Right renal cortex interstitium (tissue), 3 donors: ENCODE measurements around the gene NYAP2. TPM values are rescaled to one million over a fixed set of nuclear protein-coding genes. Genes with fewer than 3 reads are reported as not detected.

Experiments
- DNase-seq, 3 donors: peaks; one replicate each; pipeline ENCODE4 v3.0.0-alpha.2; 2013; ENCODE audit warnings: low read depth in 3 of 3, low spot score in 2 of 3
- polyA plus RNA-seq, 3 donors: library from polyadenylated mRNA; unstranded; fragments of 120-200 nt; gene quantifications; one replicate each; pipeline ENCODE4 v1.2.1, GENCODE V29; 2013; ENCODE audit not compliant: insufficient read length in 3 of 3

Gene NYAP2
- polyA plus RNA-seq, 3 donors: 0.03 TPM; not detected in 2

DNA sequence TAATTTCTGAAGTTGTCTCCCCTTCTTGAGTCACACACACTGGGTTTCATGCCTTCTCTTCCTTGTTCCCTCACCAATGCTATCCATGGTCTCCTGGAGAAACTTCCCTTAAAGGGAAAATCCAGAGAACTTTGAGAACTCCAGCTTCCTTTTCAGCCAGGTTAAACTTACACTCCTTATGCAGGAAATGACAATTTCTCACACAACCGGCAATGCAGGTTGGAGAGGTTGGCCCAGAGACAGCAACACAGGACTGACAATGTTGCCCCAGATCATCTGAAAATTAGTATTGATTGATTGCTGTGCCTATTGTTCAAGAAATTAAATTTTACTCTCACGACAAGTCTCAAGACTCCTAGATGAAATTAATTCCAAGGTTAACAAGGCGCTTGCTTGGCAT is 292.2 kb downstream of the NYAP2 start:
- DNase-seq: no peak

DNA sequence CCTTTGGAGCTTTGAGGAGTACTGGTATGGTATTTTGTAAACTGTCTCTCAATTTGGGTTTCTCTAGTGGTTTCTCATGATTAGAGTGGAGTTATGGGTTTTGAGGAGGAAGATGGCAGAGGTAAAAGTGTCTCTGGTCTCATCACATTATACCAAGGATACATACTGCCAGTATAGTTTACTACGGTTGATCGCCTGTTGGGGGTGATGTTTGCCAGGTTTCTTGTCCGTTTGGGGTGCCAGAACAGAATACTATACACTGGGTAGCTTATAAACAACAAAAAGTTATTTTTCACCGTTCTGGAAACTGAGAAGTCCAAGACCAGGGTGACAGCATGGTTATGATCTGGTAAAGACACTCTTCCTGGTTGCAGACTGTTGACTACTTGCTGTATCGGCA is 293.7 kb downstream of the NYAP2 start:
- no peak for DNase-seq

DNA sequence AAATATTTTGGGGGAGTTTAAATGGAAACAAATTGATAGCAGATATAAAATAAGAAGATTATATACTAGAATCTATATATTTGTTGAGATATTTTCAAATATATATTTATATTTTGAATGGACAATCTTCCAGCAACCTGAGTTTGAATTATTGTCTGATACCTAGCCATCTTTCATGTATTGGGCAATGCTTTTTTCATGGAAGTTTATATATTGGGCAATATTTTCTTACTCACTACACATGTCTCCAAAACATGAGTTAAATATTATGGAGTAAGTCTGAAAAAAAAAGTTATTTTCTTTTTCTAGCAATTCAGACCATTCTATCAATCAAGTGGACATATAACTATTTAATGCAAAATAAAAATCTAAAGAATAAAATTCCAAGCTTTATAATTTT is 295.2 kb downstream of the NYAP2 start:
- DNase-seq: no peak

DNA sequence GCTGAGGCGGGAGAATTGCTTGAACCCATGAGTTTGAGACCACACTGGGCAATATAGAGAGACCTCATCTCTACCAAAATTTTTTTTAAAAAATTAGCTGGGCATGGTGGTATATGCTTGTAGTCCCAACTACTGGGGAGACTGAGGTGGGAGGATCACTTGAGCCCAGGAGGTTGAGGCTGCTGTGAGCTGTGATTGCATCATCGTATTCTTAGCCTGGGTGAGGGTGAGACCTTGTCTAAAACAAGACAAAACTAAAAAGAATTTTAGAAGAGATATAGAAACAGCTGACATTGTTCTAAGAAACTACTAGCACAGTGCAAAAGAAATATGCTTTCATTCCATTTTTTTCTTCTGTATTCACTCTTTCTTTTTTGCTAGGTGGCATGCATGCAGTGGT is 298.4 kb downstream of the NYAP2 start:
- no peak for DNase-seq
